SH-SY5Y (cell line): ENCODE measurements around the gene PRSS12.

ENCODE experiments used
- GATA2 ChIP-seq: IDR thresholded peaks from 2 replicates; pipeline ENCODE4 v1.6.1; 2011; ENCODE audit warnings: mild to moderate bottlenecking, low read depth, low read length
- GATA3 ChIP-seq: IDR thresholded peaks from 2 replicates; pipeline ENCODE4 v1.6.1; 2011; ENCODE audit warnings: low read depth, mild to moderate bottlenecking, low read length, moderate library complexity

- no peak for TF ChIP-seq GATA2
- no peak for TF ChIP-seq GATA3
Observed at GRCh38 chr4:118356111-118356510, 3.3 kb upstream of the PRSS12 start.
